Measurements from ENCODE around the gene COMMD9. TPM values are rescaled to one million over a fixed set of nuclear protein-coding genes. Genes with fewer than 3 reads are reported as not detected.

The COMMD9 gene
- total RNA-seq, 1 experiment from 2014 or later, result 154 TPM

GRCh38 chr11:36305047-36305446, 15.8 kb upstream of the COMMD9 start:
- H3K36me3 ChIP-seq (ENCODE audit: insufficient read depth, low read length, poor library complexity, severe bottlenecking), result no peaks in the 10 kb centered on the region
- TF ChIP-seq EZH2 (IDR thresholded peaks at IDR 0.05; ENCODE audit: borderline replicate concordance, low read depth, low read length, poor library complexity, severe bottlenecking), result no peak
- TF ChIP-seq CTCF (conservative IDR thresholded peaks at IDR 0.05; ENCODE audit: low read depth, low read length), result no peak
- no peak overlapping the region for H3K27ac ChIP-seq (ENCODE audit: low read depth, low read length, poor library complexity, severe bottlenecking)
- no peaks in the 10 kb centered on the region for H3K27me3 ChIP-seq (replicated peaks; ENCODE audit: insufficient read depth, low read depth, low read length, poor library complexity)
- ChIA-PET CTCF (interaction anchor here (1.0 kb wide), 1 partner anchor 188 kb away, joined by 3 read pairs; no protein-coding TSS in a partner anchor), POLR2A (ENCODE audit: low non-redundant PET) (no interaction called here)
- BruUV-seq (replicated peaks), result no TSS peak
- peaks cover 4% of the 10 kb centered on the region for H3K4me1 ChIP-seq (ENCODE audit: insufficient read depth, low read length, poor library complexity, severe bottlenecking)
- DNase-seq (ENCODE audit: low spot score), result no peak
- intact Hi-C loops (cut with micrococcal nuclease; ENCODE audit: unreplicated experiment), result loop anchor here (5.0 kb wide), 2 partner anchors 67 to 187 kb away; no protein-coding TSS in a partner anchor
- no peak overlapping the region for H3K4me3 ChIP-seq (ENCODE audit: low read depth, low read length, poor library complexity, severe bottlenecking)
- no peaks in the 10 kb centered on the region for H3K9me3 ChIP-seq (ENCODE audit: low read depth, low read length, poor library complexity, severe bottlenecking)

- TF ChIP-seq EZH2 (IDR thresholded peaks at IDR 0.05; ENCODE audit: borderline replicate concordance, low read depth, low read length, poor library complexity, severe bottlenecking) (no peak), CTCF (conservative IDR thresholded peaks at IDR 0.05; ENCODE audit: low read depth, low read length) (no peak)
- intact Hi-C loops (cut with micrococcal nuclease; ENCODE audit: unreplicated experiment), result no loop called here
- no TSS peak for BruUV-seq (replicated peaks)
- no peaks in the 10 kb centered on the region for H3K36me3 ChIP-seq (ENCODE audit: insufficient read depth, low read length, poor library complexity, severe bottlenecking)
- no peak for DNase-seq (ENCODE audit: low spot score)
- no peak overlapping the region for H3K27ac ChIP-seq (ENCODE audit: low read depth, low read length, poor library complexity, severe bottlenecking)
- ChIA-PET CTCF (no interaction called here), POLR2A (ENCODE audit: low non-redundant PET) (no interaction called here)
- no peaks in the 10 kb centered on the region for H3K27me3 ChIP-seq (replicated peaks; ENCODE audit: insufficient read depth, low read depth, low read length, poor library complexity)
- peaks cover 4% of the 10 kb centered on the region for H3K4me1 ChIP-seq (ENCODE audit: insufficient read depth, low read length, poor library complexity, severe bottlenecking)
- no peaks in the 10 kb centered on the region for H3K9me3 ChIP-seq (ENCODE audit: low read depth, low read length, poor library complexity, severe bottlenecking)
- no peak overlapping the region for H3K4me3 ChIP-seq (ENCODE audit: low read depth, low read length, poor library complexity, severe bottlenecking)
Measured at GRCh38 chr11:36304351-36304750, 15.1 kb upstream of the COMMD9 start.

GRCh38 chr11:36300650-36301049, 11.4 kb upstream of the COMMD9 start:
- Histone ChIP-seq H3K9me3 (ENCODE audit: low read depth, low read length, poor library complexity, severe bottlenecking) (no peaks in the 10 kb centered on the region), H3K4me1 (ENCODE audit: insufficient read depth, low read length, poor library complexity, severe bottlenecking) (peaks cover 14% of the 10 kb centered on the region), H3K4me3 (ENCODE audit: low read depth, low read length, poor library complexity, severe bottlenecking) (no peak overlapping the region), H3K27ac (ENCODE audit: low read depth, low read length, poor library complexity, severe bottlenecking) (no peak overlapping the region), H3K36me3 (ENCODE audit: insufficient read depth, low read length, poor library complexity, severe bottlenecking) (no peaks in the 10 kb centered on the region), H3K27me3 (replicated peaks; ENCODE audit: insufficient read depth, low read depth, low read length, poor library complexity) (no peaks in the 10 kb centered on the region)
- TF ChIP-seq CTCF (conservative IDR thresholded peaks at IDR 0.05; ENCODE audit: low read depth, low read length) (no peak), EZH2 (IDR thresholded peaks at IDR 0.05; ENCODE audit: borderline replicate concordance, low read depth, low read length, poor library complexity, severe bottlenecking) (no peak)
- BruUV-seq (replicated peaks), result no TSS peak
- intact Hi-C loops (cut with micrococcal nuclease; ENCODE audit: unreplicated experiment), result no loop called here
- no peak for DNase-seq (ENCODE audit: low spot score)
- ChIA-PET POLR2A (ENCODE audit: low non-redundant PET) (no interaction called here), CTCF (interaction anchor here (0.6 kb wide), 1 partner anchor 12 kb away, joined by 3 read pairs; no protein-coding TSS in a partner anchor)

Measured in A673 (cell line).